ENCODE data around the gene DNMT3A. TPM values are rescaled to one million over a fixed set of nuclear protein-coding genes. Genes with fewer than 3 reads are reported as not detected.

Gene DNMT3A
- total RNA-seq, 1 donor from 2014 or later = 43.8 TPM

- no peak for DNase-seq (ENCODE audit: low read depth in 2 of 2)
Observed at GRCh38 chr2:25373269-25373981, 31.7 kb upstream of the DNMT3A start.

GRCh38 chr2:25372405-25373268, 30.9 kb upstream of the DNMT3A start:
- no peak for DNase-seq (ENCODE audit: low read depth in 2 of 2)

GRCh38 chr2:25371253-25372241, 29.8 kb upstream of the DNMT3A start:
- DNase-seq (ENCODE audit: low read depth in 2 of 2) = no peak

GRCh38 chr2:25369876-25370275, 28.2 kb upstream of the DNMT3A start:
- no peak for DNase-seq (ENCODE audit: low read depth in 2 of 2)

- DNase-seq (ENCODE audit: low read depth in 2 of 2) = no peak
Observed at GRCh38 chr2:25369439-25369838, 27.7 kb upstream of the DNMT3A start.

- DNase-seq (ENCODE audit: low read depth in 2 of 2) = no peak
Observed at GRCh38 chr2:25368660-25369059, 26.9 kb upstream of the DNMT3A start.

- DNase-seq (ENCODE audit: low read depth in 2 of 2) = no peak
Observed at GRCh38 chr2:25367296-25367695, 25.6 kb upstream of the DNMT3A start.

- no peak for DNase-seq (ENCODE audit: low read depth in 2 of 2)
Observed at GRCh38 chr2:25366629-25367028, 24.9 kb upstream of the DNMT3A start.

GRCh38 chr2:25365241-25365640, 23.5 kb upstream of the DNMT3A start:
- DNase-seq (ENCODE audit: low read depth in 2 of 2) = peak in 1 of 2 donors; percentile 11

- DNase-seq (ENCODE audit: low read depth in 2 of 2) = no peak
Observed at GRCh38 chr2:25363733-25364132, 22.0 kb upstream of the DNMT3A start.

- peak in 1 of 2 donors; percentile 9 for DNase-seq (ENCODE audit: low read depth in 2 of 2)
Observed at GRCh38 chr2:25362434-25363145, 20.9 kb upstream of the DNMT3A start.

GRCh38 chr2:25362049-25362433, 20.3 kb upstream of the DNMT3A start:
- DNase-seq (ENCODE audit: low read depth in 2 of 2) = peak; percentile 90 to 94

- DNase-seq (ENCODE audit: low read depth in 2 of 2) = no peak
Observed at GRCh38 chr2:25361261-25362048, 19.7 kb upstream of the DNMT3A start.

- DNase-seq (ENCODE audit: low read depth in 2 of 2) = no peak
Observed at GRCh38 chr2:25358836-25359235, 17.1 kb upstream of the DNMT3A start.

- no peak for DNase-seq (ENCODE audit: low read depth in 2 of 2)
Observed at GRCh38 chr2:25358249-25358815, 16.6 kb upstream of the DNMT3A start.

- no peak for DNase-seq (ENCODE audit: low read depth in 2 of 2)
Observed at GRCh38 chr2:25356088-25356487, 14.4 kb upstream of the DNMT3A start.

- no peak for DNase-seq (ENCODE audit: low read depth in 2 of 2)
Observed at GRCh38 chr2:25355270-25355669, 13.5 kb upstream of the DNMT3A start.

GRCh38 chr2:25354116-25354515, 12.4 kb upstream of the DNMT3A start:
- no peak for DNase-seq (ENCODE audit: low read depth in 2 of 2)

GRCh38 chr2:25349397-25349796, 7.7 kb upstream of the DNMT3A start:
- DNase-seq (ENCODE audit: low read depth in 2 of 2) = no peak

GRCh38 chr2:25347846-25348245, 6.1 kb upstream of the DNMT3A start:
- DNase-seq (ENCODE audit: low read depth in 2 of 2) = no peak

All from lung microvascular endothelial cell (primary cell).